ENCODE measurements around the gene CLPX. TPM values are rescaled to one million over a fixed set of nuclear protein-coding genes. Genes with fewer than 3 reads are reported as not detected.
"Not testable (repeated sequence)": the region's sequence is repeated elsewhere in the genome, so short reads cannot be mapped to it uniquely, and the experiment has no call there.

Gene CLPX
- total RNA-seq, 2 donors from 2014 or later = 39.0 to 63.5 TPM

DNA sequence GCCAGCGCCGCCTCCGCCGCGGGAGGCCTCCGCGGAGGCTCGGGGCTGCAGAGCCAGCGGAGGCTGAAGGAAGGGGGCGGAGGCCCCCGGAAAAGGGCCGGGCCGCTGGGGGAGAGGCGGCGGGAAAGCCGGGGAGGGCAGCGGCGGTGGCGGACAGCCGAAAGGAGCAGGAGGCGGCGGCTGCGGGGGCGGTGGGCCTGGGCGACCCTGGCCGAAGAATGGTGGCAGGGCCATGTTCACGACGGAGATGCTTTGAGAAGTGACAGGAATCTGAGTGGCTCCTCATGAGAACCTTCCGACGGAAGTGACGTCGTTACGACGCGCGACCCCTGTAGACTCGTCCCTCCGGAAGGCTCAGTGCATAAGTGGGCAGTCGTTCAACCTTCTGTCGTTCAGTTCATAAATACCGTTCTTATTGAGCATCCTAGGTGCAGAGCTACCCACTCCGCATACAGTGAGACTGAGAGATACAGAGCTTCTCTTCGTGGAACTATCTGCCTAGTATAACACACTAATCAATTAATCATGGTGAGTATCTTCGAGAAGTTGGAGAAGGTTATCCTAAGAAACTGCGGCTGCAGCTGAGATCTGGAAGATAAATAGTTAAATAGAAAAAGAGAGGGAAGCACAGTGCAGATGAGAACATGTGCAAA lies 51.5 kb downstream of the CLPX start, which contains the start of gene PDCD7:
TSS of gene PDCD7 (minus strand) at position 261 of the 653 bp plus-strand sequence. CDS start at position 234, 27 bp downstream.
- H3K27ac Mint-ChIP-seq = peak within 1 kb of the TSS; percentile 93 to 98
- no peaks in the 10 kb centered on the region for H3K27me3 Mint-ChIP-seq
- H3K4me1 Mint-ChIP-seq (ENCODE audit: low read depth in 2 of 2) = peaks cover 11 to 20% of the 10 kb centered on the region in 2 donors
- ATAC-seq = peak; percentile 95
- peak; percentile 88 for DNase-seq (ENCODE audit: low spot score)
- H3K9me3 Mint-ChIP-seq = no peaks in the 10 kb centered on the region
- peak within 1 kb of the TSS; percentile 99 for H3K4me3 Mint-ChIP-seq
- H3K36me3 Mint-ChIP-seq = peaks cover 6% of the 10 kb centered on the region

GRCh38 chr15:65132878-65133547 lies 52.1 kb downstream of the CLPX start:
- Mint-ChIP-seq H3K27ac (peak overlapping the region; percentile 93 to 98), H3K9me3 (no peaks in the 10 kb centered on the region), H3K4me1 (ENCODE audit: low read depth in 2 of 2) (peaks cover 15 to 20% of the 10 kb centered on the region in 2 donors), H3K27me3 (no peaks in the 10 kb centered on the region), H3K36me3 (peaks cover 9% of the 10 kb centered on the region), H3K4me3 (peak overlapping the region; percentile 84)
- DNase-seq (ENCODE audit: low spot score) (peak; percentile 65), ATAC-seq (peak; percentile 71 to 77)

GRCh38 chr15:65130941-65131340 lies 54.2 kb downstream of the CLPX start:
- H3K27ac Mint-ChIP-seq = no peak overlapping the region
- no peak for ATAC-seq

DNA sequence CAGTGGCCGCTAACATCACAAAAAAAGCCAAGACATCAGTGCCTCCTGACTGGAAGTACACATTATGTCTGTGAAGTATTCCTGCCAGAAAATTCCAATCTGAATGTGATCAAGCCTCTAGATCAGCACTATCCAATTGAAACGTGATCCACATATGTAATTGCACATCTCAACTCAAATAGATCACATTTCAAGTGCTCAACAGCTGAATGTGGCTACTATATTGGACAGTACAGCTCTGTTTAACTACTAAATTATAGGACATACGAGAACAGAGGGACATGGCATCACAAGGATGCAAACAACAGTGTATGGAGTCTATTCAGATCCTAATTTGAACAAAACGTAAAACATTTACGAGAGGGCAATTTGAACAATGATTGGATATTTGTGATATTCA lies 69.6 kb downstream of the CLPX start:
- peaks cover 0 to 4% of the 10 kb centered on the region in 2 donors for H3K4me1 Mint-ChIP-seq (ENCODE audit: low read depth in 2 of 2)
- H3K9me3 Mint-ChIP-seq = no peaks in the 10 kb centered on the region
- DNase-seq (ENCODE audit: low spot score) (no peak), ATAC-seq (no peak)
- H3K27ac Mint-ChIP-seq = no peak overlapping the region
- H3K36me3 Mint-ChIP-seq = peaks cover 21% of the 10 kb centered on the region
- no peaks in the 10 kb centered on the region for H3K27me3 Mint-ChIP-seq
- no peak overlapping the region for H3K4me3 Mint-ChIP-seq

More at GRCh38 chr15:65130941-65131340, 54.2 kb downstream of the CLPX start:
- Mint-ChIP-seq H3K27me3 (no peaks in the 10 kb centered on the region), H3K36me3 (peaks cover 16% of the 10 kb centered on the region), H3K4me3 (no peak overlapping the region), H3K9me3 (no peaks in the 10 kb centered on the region), H3K4me1 (ENCODE audit: low read depth in 2 of 2) (peaks cover 21 to 28% of the 10 kb centered on the region in 2 donors)
- no peak for DNase-seq (ENCODE audit: low spot score)

- peaks cover 21% of the 10 kb centered on the region for H3K36me3 Mint-ChIP-seq
- no peak for DNase-seq (ENCODE audit: low spot score)
- H3K27me3 Mint-ChIP-seq = no peaks in the 10 kb centered on the region
- no peaks in the 10 kb centered on the region for H3K9me3 Mint-ChIP-seq
- no peak within 1 kb of the TSS for H3K4me3 Mint-ChIP-seq
- peaks cover 0 to 4% of the 10 kb centered on the region in 2 donors for H3K4me1 Mint-ChIP-seq (ENCODE audit: low read depth in 2 of 2)
- ATAC-seq = no peak
- H3K27ac Mint-ChIP-seq = no peak within 1 kb of the TSS
These were observed 70.1 kb downstream of the CLPX start, which contains the start of gene UBAP1L for GRCh38 chr15:65115086-65115485. Gene UBAP1L, minus strand, starts transcription at chr15:65115200. Its CDS starts 8,985 bp downstream, at chr15:65106215.

DNA sequence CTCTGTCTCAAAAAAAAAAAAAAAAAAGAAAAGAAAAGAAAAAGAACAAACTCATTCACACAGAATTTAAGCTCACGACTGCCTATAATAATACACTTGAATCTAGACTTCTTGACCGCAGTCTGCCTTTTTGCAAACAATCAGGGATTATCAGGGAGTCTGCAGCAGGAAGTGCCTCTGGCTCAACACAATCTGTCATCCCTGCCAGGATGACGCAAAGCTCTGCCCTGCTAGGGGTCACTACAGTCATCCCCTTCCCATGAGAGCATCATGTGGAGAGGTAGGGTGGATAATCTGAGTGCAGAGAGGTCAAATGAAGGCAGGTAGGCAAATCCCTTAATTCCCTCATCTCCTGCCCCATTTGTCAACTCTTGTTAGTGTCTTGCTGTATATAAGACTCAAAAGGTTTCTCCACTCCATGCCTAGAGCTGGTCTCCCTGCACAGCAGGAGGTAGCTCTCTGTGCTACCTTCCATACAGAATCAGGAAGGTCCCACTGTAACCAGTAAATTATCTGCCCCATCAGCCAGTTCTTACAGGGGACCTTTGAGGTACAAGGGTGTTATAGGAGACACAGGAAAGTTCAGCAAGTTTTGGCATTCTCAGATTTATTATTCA lies 74.4 kb downstream of the CLPX start:
- Mint-ChIP-seq H3K9me3 (no peaks in the 10 kb centered on the region), H3K4me1 (ENCODE audit: low read depth in 2 of 2) (peaks cover 0 to 4% of the 10 kb centered on the region in 2 donors), H3K27ac (peak overlapping the region in 1 of 2 donors; percentile 58), H3K27me3 (no peaks in the 10 kb centered on the region), H3K36me3 (peaks cover 6% of the 10 kb centered on the region), H3K4me3 (no peak overlapping the region)
- ATAC-seq = no peak
- DNase-seq (ENCODE audit: low spot score) = no peak

- Mint-ChIP-seq H3K36me3 (no peaks in the 10 kb centered on the region), H3K4me3 (no peak overlapping the region), H3K4me1 (ENCODE audit: low read depth in 2 of 2) (peaks cover 5 to 10% of the 10 kb centered on the region in 2 donors), H3K9me3 (no peaks in the 10 kb centered on the region), H3K27me3 (no peaks in the 10 kb centered on the region), H3K27ac (no peak overlapping the region)
- no peak for DNase-seq (ENCODE audit: low spot score)
- ATAC-seq = no peak
These were observed 79.0 kb downstream of the CLPX start for GRCh38 chr15:65106011-65106590.

GRCh38 chr15:65105038-65105437 lies 80.1 kb downstream of the CLPX start:
- no peaks in the 10 kb centered on the region for H3K9me3 Mint-ChIP-seq
- H3K27ac Mint-ChIP-seq = no peak overlapping the region
- no peak overlapping the region for H3K4me3 Mint-ChIP-seq
- no peaks in the 10 kb centered on the region for H3K36me3 Mint-ChIP-seq
- DNase-seq (ENCODE audit: low spot score) (no peak), ATAC-seq (no peak)
- no peaks in the 10 kb centered on the region for H3K27me3 Mint-ChIP-seq
- peaks cover 5 to 10% of the 10 kb centered on the region in 2 donors for H3K4me1 Mint-ChIP-seq (ENCODE audit: low read depth in 2 of 2)

DNA sequence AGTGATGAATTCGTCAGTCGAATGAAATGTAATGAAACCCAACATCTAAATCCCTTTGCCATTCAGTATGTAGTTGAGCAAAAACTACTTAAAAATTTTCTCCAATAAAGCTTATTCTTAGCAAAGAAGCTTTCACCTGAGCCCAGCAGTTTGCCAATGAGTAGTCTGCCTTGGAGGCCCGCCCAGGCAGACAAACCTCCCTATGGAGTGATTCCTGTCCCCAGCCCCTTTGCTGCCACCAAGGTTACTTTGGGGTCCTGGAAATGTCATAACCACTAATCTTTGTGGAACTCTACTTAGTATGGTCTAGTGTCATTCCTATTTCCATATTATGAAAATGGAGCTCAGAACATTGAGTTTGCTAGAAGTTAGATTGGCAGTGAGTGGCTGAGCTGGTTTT lies 82.2 kb downstream of the CLPX start:
- Mint-ChIP-seq H3K27me3 (no peaks in the 10 kb centered on the region), H3K36me3 (peaks cover 7% of the 10 kb centered on the region), H3K9me3 (no peaks in the 10 kb centered on the region), H3K4me3 (no peak overlapping the region), H3K27ac (no peak overlapping the region), H3K4me1 (ENCODE audit: low read depth in 2 of 2) (peaks cover 5 to 6% of the 10 kb centered on the region in 2 donors)
- no peak for DNase-seq (ENCODE audit: low spot score)
- no peak for ATAC-seq

- Mint-ChIP-seq H3K4me3 (no peak overlapping the region), H3K4me1 (ENCODE audit: low read depth in 2 of 2) (peaks cover 5 to 6% of the 10 kb centered on the region in 2 donors), H3K36me3 (peaks cover 7% of the 10 kb centered on the region), H3K27ac (no peak overlapping the region), H3K9me3 (no peaks in the 10 kb centered on the region), H3K27me3 (no peaks in the 10 kb centered on the region)
- DNase-seq (ENCODE audit: low spot score) = no peak
- no peak for ATAC-seq
These were observed 83.0 kb downstream of the CLPX start for GRCh38 chr15:65101891-65102708.

DNA sequence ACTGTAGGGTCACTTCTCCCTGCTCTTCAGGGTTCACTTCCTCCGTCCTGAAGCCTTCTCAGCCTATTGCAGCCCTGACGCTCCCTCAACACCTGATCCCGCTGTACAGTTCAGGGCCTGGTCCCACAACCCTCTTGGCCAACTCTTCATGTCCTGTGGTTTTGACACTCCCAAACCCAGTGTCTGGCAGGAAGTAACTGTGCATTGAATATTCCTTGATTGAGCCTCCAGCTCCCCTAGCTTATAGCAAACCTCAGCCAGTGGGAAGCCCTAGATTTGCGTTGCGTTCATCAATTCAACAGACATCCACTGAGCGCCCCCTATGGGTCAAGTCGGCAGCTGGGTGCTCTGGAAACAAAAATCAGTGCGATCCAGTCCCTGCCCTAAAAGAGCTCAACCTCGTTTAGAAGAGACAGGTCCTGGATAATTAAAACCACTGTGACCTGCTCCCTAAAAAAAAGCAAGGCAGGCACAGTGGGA lies 83.7 kb downstream of the CLPX start:
- DNase-seq (ENCODE audit: low spot score) (no peak), ATAC-seq (no peak)
- peaks cover 7% of the 10 kb centered on the region for H3K36me3 Mint-ChIP-seq
- H3K27ac Mint-ChIP-seq = no peak overlapping the region
- peaks cover 5 to 6% of the 10 kb centered on the region in 2 donors for H3K4me1 Mint-ChIP-seq (ENCODE audit: low read depth in 2 of 2)
- no peaks in the 10 kb centered on the region for H3K9me3 Mint-ChIP-seq
- no peaks in the 10 kb centered on the region for H3K27me3 Mint-ChIP-seq
- H3K4me3 Mint-ChIP-seq = no peak overlapping the region

- ATAC-seq (no peak), DNase-seq (ENCODE audit: low spot score) (no peak)
- no peaks in the 10 kb centered on the region for H3K27me3 Mint-ChIP-seq
- no peaks in the 10 kb centered on the region for H3K9me3 Mint-ChIP-seq
- H3K4me1 Mint-ChIP-seq (ENCODE audit: low read depth in 2 of 2) = peaks cover 5 to 6% of the 10 kb centered on the region in 2 donors
- no peak overlapping the region for H3K27ac Mint-ChIP-seq
- H3K4me3 Mint-ChIP-seq = no peak overlapping the region
- peaks cover 7% of the 10 kb centered on the region for H3K36me3 Mint-ChIP-seq
These were observed 84.7 kb downstream of the CLPX start for GRCh38 chr15:65100442-65100841.

- DNase-seq (ENCODE audit: low spot score); H3K4me1 Mint-ChIP-seq (ENCODE audit: low read depth in 2 of 2); H3K36me3 Mint-ChIP-seq; H3K9me3 Mint-ChIP-seq; H3K27me3 Mint-ChIP-seq; H3K4me3 Mint-ChIP-seq; H3K27ac Mint-ChIP-seq; ATAC-seq: not testable (repeated sequence)
These were observed 85.3 kb downstream of the CLPX start for GRCh38 chr15:65099801-65100200.
